HL-60/S4 (cell line): ENCODE measurements around the gene HSPA9.

Source experiments
- in situ Hi-C: fragments of 300-500 bp; cut with MboI; formaldehyde crosslinking; loops from 2 replicates; pipeline ENCODE4 v1.14.3; 2022; ENCODE audit warnings: low sequenced_read_pairs

The HSPA9 gene

GRCh38 chr5:138596105-138596881, 21.1 kb upstream of the HSPA9 start:
- in situ Hi-C loops: no loop called here

GRCh38 chr5:138595180-138595795, 20.1 kb upstream of the HSPA9 start:
- in situ Hi-C loops: no loop called here

GRCh38 chr5:138594305-138595058, 19.3 kb upstream of the HSPA9 start:
- in situ Hi-C loops: no loop called here

- in situ Hi-C loops: no loop called here
Measured at GRCh38 chr5:138588013-138588788, 13.0 kb upstream of the HSPA9 start.

GRCh38 chr5:138585157-138585556, 10.0 kb upstream of the HSPA9 start:
- in situ Hi-C loops: no loop called here

GRCh38 chr5:138583984-138584637, 8.9 kb upstream of the HSPA9 start:
- in situ Hi-C loops: no loop called here

- in situ Hi-C loops: no loop called here
Measured at GRCh38 chr5:138582959-138583358, 7.8 kb upstream of the HSPA9 start.

- in situ Hi-C loops: no loop called here
Measured at GRCh38 chr5:138580777-138581176, 5.6 kb upstream of the HSPA9 start.

GRCh38 chr5:138580001-138580400, 4.8 kb upstream of the HSPA9 start:
- in situ Hi-C loops: no loop called here

- in situ Hi-C loops: no loop called here
Measured at GRCh38 chr5:138579517-138579863, 4.3 kb upstream of the HSPA9 start.

GRCh38 chr5:138577452-138577851, 2.3 kb upstream of the HSPA9 start:
- in situ Hi-C loops: no loop called here

- in situ Hi-C loops: no loop called here
Measured at GRCh38 chr5:138574744-138575193, 432 bp downstream of the HSPA9 start.

GRCh38 chr5:138573949-138574670, 1.1 kb downstream of the HSPA9 start:
- in situ Hi-C loops: no loop called here

GRCh38 chr5:138573223-138573622, 2.0 kb downstream of the HSPA9 start:
- in situ Hi-C loops: no loop called here

- in situ Hi-C loops: no loop called here
Measured at GRCh38 chr5:138570871-138571270, 4.3 kb downstream of the HSPA9 start.

GRCh38 chr5:138569782-138570181, 5.4 kb downstream of the HSPA9 start:
- in situ Hi-C loops: no loop called here

- in situ Hi-C loops: no loop called here
Measured at GRCh38 chr5:138568061-138568824, 7.0 kb downstream of the HSPA9 start.

- in situ Hi-C loops: no loop called here
Measured at GRCh38 chr5:138566792-138567191, 8.4 kb downstream of the HSPA9 start.

GRCh38 chr5:138565100-138565821, 9.9 kb downstream of the HSPA9 start:
- in situ Hi-C loops: no loop called here
